ENCODE measurements around the gene BTLA.

- TF ChIP-seq POLR2AphosphoS5 (IDR thresholded peaks at IDR 0.05; ENCODE audit: low read depth, low read length) (no peak), POLR2A (IDR thresholded peaks at IDR 0.05; ENCODE audit: low read depth, low read length) (peak; percentile 10; the same call in 1 of the 2 replicates)
These were observed 35.0 kb downstream of the BTLA start for GRCh38 chr3:112464264-112464663.

All from GM12892 (cell line).